DMS153 (cell line): ENCODE measurements around the gene CSDE1.
A peak's percentile ranks its signal among the peaks of the same experiment; 100 is the strongest.

Experiments used
- DNase-seq: peaks from one replicate; lab custom pipeline; 2025; lab: John Stamatoyannopoulos, UW

CSDE1 gene

DNA sequence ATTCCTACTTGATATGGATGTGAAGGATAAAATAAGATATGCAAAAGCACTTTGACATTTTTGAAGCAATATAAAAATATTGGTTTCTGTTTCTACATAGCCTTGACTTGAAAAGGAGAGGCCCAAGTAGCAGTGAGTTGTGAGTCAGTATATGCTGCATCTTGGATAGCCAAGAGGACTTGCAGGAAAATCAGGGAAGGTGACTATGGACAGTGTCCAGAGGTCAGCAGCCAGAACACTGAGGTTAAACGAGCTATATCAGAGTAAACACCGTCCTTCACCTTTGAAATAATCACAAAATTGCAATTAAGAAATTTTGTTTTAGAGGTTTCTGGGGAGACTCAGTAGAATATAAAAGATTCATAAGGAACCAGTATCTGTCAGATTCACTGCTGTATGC is 55.9 kb downstream of the CSDE1 start:
- DNase-seq = no peak

DNA sequence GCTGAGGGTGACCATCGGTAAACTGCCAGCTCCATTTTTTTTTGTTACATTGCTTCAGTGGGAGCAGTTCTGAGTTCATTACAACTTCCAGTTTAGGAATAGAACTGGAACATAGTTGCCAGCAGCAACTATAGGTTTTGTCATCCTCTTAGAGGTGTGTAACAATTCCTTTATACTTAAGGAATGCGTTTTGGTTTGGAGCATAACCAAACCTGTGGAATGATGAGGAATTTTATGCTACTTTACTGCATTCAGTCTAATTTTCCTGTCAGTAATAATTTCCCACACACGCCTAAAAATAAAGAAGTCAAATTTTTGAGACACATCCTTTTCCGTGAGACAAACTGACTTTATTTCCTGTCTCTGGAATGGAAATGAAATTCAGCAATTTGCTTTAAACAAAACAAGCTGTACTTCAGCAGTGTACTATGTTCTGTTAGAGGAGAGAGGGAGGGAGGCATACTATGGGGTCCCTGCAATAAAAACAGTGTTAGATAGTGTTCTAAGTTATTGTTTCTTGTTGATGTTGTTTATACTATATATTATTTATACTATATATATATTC is 57.7 kb downstream of the CSDE1 start:
- DNase-seq = no peak

DNA sequence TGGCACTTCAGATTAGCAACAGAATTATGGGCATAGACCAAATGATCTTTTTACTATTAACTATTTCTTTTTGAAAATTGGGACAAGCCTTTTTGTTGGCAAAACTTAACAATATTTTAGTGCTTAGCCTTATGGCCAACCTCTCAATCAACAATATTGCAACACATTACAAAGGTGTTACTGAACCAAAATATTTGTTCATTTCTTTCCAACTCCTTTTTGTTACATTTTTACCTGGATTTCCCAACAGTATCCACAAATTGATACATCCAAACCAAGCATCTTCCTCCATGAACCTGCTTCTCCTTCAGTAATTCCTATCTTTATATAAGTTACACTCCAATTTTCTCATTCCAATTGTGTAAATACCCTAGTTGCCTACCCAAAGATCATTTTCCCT is 61.0 kb downstream of the CSDE1 start:
- no peak for DNase-seq

DNA sequence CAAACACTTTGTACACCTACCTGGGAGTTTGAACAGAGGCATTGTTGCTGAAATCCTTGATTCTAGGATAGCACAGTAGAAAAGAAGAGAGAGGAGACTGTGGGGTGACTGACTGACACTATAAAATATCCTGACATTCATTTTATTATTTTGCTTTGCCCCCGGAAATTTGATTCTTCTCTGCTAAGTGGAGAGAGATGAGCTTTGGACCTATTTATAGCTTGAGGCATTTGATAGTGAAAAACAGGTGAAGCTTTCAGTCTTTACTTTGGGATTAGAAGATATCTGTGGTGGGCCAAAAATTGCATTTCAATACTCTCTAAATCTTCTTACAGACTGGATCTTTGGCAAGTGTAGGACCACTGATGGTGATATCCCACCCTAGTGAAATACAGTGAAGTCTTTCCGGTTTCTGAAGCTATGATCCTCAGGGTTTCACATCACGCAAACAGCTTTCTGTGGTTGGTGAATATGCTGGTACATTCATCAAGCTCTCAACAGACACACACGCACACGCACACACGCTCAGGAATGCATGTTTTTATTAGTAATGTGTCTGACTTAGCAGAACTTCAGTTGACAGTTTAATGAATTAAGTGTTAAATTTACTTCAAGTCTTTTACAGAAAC is 62.2 kb downstream of the CSDE1 start, which contains the start of gene AMPD1:
Gene AMPD1 (minus strand): TSS at position 117 of the 629 bp plus-strand sequence. CDS start 75 bp downstream, at position 42.
- DNase-seq = no peak

DNA sequence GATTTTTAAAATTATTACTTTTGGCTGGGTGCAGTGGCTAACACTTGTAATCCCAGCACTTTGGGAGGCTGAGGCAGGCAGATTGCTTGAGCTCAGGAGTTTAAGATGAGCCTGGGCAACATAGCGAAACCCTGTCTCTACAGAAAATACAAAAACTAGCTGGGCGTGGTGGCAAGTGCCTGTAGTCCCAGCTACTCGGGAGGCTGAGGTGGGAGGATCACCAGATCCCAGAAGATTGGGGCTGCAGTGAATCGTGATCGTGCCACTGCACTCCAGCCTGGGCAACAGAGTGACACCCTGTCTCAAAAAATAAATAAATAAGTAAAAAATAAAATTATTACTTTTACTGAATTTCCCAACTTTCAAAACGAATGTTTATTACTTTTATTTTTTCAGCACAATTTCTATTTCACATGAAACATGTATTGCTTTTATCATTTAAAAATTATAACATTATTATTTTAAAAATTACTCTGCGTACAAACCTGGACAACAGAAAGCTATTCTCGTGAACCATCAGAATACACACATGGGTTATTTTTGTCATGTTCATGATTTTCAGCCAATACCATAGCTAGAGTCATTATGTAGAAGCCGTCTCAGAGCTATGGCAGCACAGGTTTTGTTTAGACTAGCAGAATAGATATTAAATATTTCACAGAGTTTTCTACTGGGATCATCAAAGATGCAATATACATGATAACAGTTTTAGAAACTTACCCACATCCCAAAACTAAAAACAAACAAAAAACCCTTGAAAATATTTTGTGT is 63.1 kb downstream of the CSDE1 start:
- DNase-seq = no peak

DNA sequence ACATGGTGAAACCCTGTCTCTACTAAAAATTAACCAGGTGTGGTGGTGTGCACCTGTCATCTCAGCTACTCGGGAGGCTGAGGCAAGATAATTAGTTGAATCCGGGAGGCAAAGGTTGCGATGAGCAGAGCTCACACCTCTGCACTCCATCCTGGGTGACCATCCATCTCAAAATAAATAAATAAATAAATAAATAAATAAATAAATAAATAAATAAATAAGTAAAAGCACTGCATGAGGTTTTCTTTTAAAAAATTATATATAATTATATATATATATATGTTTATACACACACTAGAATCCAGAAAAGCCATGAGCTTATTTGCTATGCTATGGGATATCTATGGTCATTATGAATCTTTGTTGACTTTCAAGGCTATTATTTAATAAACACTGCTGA is 64.8 kb downstream of the CSDE1 start:
- no peak for DNase-seq

DNA sequence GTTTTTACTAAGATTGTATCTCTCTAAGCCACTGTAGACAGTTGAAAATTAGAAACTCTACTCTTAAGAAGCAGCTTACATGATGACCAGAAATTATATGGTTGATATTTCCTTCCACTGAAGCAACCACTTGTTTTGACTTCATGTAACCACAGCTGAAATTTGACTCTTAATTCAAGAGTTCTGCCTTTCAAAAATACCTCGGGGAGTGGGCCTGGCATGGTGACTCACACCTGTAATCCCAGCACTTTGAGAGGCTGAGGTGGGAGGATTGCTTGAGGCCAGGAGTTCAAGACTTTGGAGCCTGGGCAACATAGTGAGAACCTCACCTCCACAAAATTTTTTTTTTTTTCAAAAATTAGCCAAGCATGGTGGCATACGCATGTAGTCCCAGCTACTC is 66.7 kb downstream of the CSDE1 start:
- no peak for DNase-seq

DNA sequence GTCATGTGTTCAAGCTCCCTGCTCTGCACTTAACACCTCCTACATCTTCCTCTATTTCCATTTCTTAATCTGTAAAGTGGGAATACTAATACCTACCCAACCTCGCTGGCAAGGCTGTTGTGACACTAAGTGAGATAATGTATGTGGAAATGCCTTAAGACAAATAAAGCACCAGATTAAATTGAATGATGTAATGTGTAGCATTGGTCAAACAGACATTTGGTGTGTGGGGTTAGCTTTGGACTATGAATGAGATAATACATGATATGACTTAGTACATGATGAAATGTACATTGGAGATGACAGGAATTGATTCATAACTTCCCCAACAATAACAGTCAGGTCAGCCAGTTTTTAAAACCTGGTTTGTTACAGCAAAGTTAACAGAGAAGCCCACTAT is 67.6 kb downstream of the CSDE1 start:
- no peak for DNase-seq

DNA sequence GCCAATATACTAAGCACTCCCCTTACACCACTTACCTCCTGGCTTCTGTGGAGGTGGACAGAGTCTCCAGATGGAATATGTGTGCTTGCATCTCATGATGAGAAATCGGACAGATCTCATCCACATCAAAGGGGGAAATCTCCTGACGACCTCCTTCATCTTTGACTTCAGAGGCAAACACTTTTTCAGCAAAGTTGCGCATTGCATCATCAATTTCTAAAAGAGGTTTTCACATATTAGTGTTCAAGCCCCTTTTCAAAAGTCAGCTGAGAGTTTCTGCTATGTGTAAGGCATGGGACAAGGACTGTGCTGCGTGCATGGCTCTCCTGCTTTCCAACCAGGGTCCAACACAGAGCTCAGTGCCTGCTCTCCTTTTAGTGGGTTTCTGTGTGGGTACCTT is 69.3 kb downstream of the CSDE1 start:
- no peak for DNase-seq

DNA sequence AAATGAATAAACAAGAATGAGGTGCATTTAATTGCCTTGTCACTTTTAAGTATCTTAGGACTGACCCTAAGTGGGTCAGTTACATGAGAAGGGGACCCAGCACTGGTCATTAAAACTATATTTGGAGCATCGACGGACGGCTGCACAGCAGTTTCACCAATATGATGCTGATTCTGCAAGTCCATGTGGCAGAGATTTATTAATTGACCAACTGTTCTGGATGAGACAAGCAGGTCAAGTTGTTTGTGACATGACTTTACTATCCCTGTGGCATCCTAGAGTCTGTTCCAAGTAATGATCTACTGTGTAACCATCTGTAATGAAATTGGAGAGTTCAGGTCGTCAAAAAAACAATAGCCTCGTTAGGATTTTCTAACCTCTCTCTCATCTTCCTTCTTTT is 71.9 kb downstream of the CSDE1 start:
- DNase-seq = no peak

DNA sequence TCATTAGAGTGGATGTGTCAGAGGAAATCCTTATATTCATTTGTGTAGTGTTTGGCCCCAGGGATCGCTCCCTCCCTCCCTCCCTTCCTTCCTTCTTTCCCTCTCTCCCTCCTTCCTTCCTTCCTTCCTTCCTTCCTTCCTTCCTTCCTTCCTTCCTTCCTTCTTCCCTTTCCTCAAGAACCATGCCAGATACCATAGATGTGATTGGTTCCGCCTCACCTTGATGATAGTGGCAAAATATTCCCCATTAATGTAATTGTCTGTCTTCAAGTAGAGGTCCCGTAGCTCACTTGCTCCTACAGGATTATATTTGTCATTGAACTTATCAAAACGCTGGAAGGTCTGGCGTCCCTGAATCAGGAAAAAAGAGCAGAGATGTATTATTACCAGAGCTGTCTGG is 80.1 kb downstream of the CSDE1 start:
- DNase-seq = no peak

DNA sequence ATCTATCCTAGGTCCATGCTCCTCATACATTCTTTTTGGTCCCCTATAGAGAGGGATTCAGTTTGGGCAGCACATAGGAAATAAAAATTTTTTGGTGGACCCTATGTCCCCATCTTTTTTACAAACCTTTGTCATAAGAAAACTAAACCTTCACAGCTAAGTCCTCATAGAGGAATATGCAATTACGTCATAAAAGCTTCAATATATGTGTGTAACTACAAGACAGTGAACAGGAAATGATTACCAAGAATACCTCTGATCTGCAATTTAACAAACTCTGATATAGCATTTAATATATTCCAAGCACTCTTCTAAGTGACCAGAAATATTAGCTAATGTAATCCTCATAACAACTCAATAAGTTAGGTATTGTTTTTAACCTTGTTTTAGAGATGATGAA is 81.7 kb downstream of the CSDE1 start:
- no peak for DNase-seq

DNA sequence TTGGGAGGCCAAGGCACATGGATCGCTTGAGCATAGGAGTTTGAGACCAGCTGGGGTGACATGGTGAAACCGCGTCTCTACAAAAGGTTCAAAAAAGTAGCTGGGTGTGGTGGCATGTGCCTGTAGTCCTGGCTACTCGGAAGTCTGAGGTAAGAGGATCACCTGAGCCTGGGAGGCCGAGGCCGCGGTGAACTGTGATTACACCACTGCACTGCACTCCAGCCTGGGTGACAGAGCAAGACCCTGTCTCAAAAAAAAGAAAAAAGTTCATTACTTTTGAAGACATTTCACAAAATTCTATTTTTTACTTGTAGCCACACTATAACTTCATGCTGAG is 85.9 kb downstream of the CSDE1 start:
- DNase-seq = no peak

DNA sequence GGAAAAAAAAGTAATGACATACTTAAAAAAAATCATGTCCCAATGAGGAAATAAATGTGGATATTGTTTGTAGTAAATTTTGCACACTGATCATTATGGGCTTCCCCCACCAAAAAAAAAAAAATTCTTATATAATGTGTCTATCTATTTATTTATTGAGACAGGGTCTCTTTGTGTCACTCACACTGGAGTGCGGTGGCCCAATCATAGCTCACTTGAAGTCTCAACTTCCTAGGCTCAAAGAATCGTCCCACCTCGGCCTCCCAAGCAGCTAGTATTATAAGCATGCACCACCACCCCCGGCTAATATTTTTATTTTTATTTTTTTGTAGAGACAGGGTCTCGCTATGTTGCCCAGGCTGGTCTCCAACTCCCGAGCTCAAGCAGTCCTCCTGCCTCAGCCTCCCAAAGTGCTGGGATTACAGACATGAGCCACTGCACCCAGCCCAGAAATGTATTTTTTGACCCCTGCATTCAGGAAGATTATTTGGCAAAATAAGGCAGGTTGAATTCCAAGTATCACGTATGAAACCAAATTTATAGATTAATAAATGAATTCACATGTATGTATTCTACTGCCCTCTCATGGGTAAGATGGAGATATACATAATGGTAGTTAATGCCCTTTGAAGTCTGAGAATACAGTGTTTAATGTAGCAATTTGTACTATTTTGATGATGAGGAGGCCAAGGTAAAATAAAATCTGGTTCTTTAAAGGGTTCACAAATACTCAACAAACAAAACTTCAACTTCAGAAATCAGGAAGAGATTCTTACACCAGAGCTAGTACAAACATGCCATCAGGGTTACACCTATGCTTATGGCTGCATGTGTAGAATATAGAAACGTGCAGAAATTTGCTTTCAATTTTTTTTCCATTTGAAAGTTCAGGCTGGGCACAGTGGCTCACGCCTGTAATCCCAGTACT is 86.5 kb downstream of the CSDE1 start:
- no peak for DNase-seq

DNA sequence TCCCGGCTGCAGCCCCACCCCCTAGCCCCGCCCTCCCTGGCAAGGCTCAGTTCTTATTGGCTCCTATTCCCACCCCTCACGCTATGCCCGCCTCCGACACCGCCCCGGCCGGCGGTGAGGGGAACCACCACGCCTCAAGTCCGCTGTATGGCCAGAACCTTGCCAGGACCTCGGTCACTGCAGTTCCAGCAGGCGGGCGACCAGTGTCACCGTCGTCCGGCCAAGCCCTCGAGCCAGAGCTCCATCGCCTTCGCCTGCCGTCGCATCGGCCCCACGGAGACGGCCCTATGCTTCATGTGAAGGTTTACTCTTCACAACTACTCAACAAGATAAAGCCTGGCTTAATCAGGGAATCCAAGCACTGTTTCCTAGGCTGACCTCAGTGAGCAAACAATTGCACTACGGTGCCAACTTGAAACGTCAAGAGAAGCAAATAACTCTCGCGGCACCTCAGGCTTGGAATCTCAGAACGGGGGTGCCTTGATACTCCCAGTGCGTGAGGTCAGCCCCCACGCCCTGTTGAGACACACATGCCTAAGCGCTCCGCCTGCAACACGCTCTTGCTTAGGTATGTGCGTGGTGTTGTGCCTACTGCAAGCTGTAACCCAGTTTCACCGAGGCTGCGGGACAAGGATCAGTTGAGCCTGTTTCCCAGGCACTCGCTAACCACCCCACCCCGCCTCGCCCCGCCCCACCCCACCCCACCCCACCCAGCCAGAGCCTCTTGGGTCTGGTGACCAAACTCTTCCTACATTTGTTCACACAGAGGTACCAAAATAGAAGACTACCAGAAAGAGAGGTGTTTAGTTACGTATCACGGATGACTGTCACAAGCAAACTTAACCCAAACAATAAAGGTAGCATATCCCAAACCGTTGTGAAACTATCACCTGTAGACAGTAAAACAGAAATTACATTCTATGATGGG is 87.4 kb downstream of the CSDE1 start:
- DNase-seq = peak; percentile 51

DNA sequence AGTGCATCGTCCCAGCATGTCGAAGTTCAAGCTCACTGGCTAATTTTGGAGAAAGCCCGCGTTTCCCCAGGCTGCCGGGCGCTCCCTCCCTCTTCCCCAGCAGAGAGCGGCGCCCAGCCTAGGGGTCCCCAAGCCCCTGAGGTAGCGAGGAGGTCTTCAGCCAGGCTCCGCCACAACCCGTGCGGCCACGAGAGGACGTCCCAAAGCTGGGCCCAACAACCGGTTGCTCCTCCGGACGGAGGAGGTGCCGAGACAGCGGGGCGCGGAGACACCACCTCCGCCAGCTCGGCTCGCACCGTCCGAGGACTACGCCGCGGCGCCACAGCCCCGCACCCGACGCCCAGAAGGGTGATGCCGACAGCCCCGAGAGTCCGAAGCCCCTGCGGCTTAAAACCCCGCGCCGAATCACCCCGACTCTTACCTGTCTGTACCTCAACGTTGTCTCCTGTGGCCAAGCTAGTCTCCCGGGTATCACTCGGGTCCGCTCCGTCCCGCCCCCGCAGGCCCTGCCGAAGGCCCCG is 88.2 kb downstream of the CSDE1 start, which contains the start of gene DENND2C:
Gene DENND2C (minus strand): TSS at position 488 of the 521 bp plus-strand sequence. CDS start 44,065 bp downstream, outside the sequence.
- DNase-seq = no peak

DNA sequence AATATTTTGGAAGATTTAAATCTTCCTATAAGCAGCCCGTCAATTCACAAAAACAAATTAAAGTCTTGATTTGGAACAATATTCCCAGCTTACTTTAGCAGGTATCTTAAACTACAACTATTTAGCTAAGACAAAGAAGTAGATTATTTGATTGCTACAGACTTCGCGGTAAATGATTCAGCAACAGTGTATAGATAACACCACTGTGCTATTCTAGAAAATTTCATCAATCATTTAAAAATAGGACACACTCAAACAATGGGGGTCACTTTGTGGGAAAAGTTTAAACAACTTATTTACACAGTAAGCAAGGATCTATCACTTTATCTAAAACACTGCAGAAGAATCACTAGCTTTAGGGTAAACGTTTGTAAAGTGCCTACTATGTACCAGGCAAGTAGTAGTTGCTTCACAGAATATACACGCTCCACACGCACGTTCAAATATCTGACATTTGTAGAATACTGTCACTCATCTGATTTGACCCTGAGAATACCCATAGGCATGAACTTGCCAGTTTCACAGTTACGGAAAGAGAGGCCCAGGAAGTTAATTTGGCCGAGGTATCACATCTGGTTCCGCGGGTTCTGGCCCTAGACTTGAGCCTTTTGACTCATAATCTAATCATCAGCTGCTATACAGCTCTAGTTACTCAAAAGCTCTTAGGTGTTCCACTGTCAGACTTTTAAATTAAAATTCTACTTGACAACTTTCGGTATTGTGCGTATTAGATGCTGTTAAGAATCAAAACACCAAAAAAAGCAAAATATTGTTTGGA is 88.8 kb downstream of the CSDE1 start:
- DNase-seq = no peak

DNA sequence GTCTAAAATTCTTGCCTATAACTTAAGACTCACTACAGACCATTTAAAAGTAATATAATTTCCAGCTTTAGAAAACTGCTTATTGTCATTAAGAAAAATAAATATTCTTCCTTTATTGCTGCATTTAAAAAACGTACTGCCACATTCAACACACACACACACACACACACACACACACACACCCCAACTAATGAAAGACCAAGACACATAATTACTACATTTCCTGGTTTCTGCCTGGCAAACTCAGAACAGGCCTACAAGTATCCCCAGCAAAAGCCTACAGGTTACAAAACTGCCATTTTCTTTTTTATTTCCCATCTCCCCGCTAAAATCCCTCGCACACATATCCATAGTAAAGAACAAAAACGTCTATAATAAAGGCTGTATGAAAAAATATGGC is 89.4 kb downstream of the CSDE1 start:
- no peak for DNase-seq

DNA sequence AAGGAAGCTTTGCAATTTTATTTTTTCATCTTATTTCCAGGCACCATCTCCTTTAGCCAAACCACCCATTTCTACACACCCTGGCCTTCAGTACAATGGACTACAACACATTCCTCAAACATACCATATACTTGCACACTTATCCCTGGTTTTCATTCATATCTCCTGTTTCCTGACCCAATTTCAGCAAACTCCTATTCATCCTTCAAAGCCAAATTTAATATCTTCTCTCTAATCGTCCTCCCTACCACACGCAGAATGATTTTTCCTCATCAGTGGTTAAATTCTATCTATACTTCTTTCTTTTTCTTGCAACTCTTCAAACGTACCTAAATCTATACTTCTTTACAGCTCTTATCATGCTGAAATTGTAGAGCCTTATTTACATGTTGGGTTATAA is 90.8 kb downstream of the CSDE1 start:
- DNase-seq = no peak
